ENCODE measurements around the gene KYNU. TPM values are rescaled to one million over a fixed set of nuclear protein-coding genes. Genes with fewer than 3 reads are reported as not detected.

The KYNU gene
- total and polyA plus RNA-seq, 11 donors: 0.38 to 14.0 (median 0.77) TPM

GRCh38 chr2:142983174-142983573 lies 105.7 kb downstream of the KYNU start:
- 90 to 97% (median 96%) methylated on average over 1 of the region's 1 CpG for WGBS, 4 donors
- intact Hi-C loops (cut with DNase I): loop anchor here in 9 of 10 donors (5.0 to 10.0 kb wide), 5 partner anchors 186 to 301 kb away; no protein-coding TSS in a partner anchor
- no peak for ATAC-seq

DNA sequence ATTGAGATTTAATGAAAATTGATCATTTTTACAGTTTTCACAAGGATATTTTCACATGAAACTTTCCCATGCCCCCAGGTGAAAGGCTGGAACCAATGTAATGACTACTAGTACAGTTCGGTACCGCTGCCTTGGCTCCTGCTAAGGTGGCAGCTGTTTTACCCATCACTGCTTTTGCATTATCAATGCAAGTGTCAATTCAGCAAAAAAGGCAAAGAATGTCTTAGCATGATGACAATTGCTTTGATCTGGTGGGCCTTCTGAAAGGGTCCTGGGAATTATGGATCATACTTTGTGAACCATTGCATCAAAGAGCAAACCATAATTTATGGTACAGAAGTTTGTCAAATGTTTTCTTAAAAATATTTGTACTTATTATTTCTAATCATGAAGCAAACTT lies 107.2 kb downstream of the KYNU start:
- peaks cover 0 to 4% (median 0%) of the 10 kb centered on the region in 12 donors for H3K4me1 ChIP-seq

More at GRCh38 chr2:142983174-142983573, 105.7 kb downstream of the KYNU start:
- Histone ChIP-seq H3K27me3 (no peaks in the 10 kb centered on the region), H3K4me1 (no peaks in the 10 kb centered on the region), H3K9me3 (no peaks in the 10 kb centered on the region), H3K27ac (no peak overlapping the region), H3K36me3 (no peaks in the 10 kb centered on the region), H3K4me3 (no peak overlapping the region)
- DNase-seq: no peak
- no peak for TF ChIP-seq POLR2A (IDR thresholded peaks at IDR 0.05)
- TF ChIP-seq, protein P1, sequence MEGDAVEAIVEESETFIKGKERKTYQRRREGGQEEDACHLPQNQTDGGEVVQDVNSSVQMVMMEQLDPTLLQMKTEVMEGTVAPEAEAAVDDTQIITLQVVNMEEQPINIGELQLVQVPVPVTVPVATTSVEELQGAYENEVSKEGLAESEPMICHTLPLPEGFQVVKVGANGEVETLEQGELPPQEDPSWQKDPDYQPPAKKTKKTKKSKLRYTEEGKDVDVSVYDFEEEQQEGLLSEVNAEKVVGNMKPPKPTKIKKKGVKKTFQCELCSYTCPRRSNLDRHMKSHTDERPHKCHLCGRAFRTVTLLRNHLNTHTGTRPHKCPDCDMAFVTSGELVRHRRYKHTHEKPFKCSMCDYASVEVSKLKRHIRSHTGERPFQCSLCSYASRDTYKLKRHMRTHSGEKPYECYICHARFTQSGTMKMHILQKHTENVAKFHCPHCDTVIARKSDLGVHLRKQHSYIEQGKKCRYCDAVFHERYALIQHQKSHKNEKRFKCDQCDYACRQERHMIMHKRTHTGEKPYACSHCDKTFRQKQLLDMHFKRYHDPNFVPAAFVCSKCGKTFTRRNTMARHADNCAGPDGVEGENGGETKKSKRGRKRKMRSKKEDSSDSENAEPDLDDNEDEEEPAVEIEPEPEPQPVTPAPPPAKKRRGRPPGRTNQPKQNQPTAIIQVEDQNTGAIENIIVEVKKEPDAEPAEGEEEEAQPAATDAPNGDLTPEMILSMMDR (IDR thresholded peaks at IDR 0.05): no peak

GRCh38 chr2:142987044-142987443 lies 109.6 kb downstream of the KYNU start:
- ATAC-seq: no peak
- Histone ChIP-seq H3K4me3 (no peak overlapping the region), H3K27ac (no peak overlapping the region), H3K36me3 (no peaks in the 10 kb centered on the region), H3K27me3 (no peaks in the 10 kb centered on the region), H3K4me1 (peaks cover 0 to 4% (median 0%) of the 10 kb centered on the region in 12 donors), H3K9me3 (no peaks in the 10 kb centered on the region)
- WGBS, 4 donors: 80 to 94% (median 87%) methylated on average over 2 of the region's 2 CpGs
- intact Hi-C loops (cut with DNase I): loop anchor here in 6 of 10 donors (10.0 kb wide), 2 partner anchors 192 to 302 kb away; no protein-coding TSS in a partner anchor
- no peak for DNase-seq
- TF ChIP-seq, protein P1 (IDR thresholded peaks at IDR 0.05): no peak
- no peak for TF ChIP-seq POLR2A (IDR thresholded peaks at IDR 0.05)

More for the DNA sequence above, 107.2 kb downstream of the KYNU start:
- TF ChIP-seq, protein P1 (IDR thresholded peaks at IDR 0.05): no peak
- no peak for TF ChIP-seq POLR2A (IDR thresholded peaks at IDR 0.05)
- Histone ChIP-seq H3K27me3 (no peaks in the 10 kb centered on the region), H3K9me3 (no peaks in the 10 kb centered on the region), H3K4me3 (no peak overlapping the region), H3K27ac (no peak overlapping the region), H3K36me3 (no peaks in the 10 kb centered on the region)
- ATAC-seq: no peak
- intact Hi-C loops (cut with DNase I): loop anchor here in 9 of 10 donors (5.0 to 10.0 kb wide), 5 partner anchors 187 to 302 kb away; no protein-coding TSS in a partner anchor
- no peak for DNase-seq
- 85 to 98% (median 90%) methylated on average over 2 of the region's 2 CpGs for WGBS, 4 donors

GRCh38 chr2:142989273-142990204 lies 112.1 kb downstream of the KYNU start:
- ATAC-seq (no peak), DNase-seq (no peak)
- intact Hi-C loops (cut with DNase I): loop anchor here in 6 of 10 donors (10.0 kb wide), 2 partner anchors 195 to 305 kb away; no protein-coding TSS in a partner anchor
- WGBS, 4 donors: 29 to 51% (median 50%) methylated on average over 5 of the region's 5 CpGs
- TF ChIP-seq POLR2A (IDR thresholded peaks at IDR 0.05): no peak
- TF ChIP-seq, protein P1 (IDR thresholded peaks at IDR 0.05): peak; percentile 36 to 75 (median 52)
- peaks cover 0 to 3% (median 0%) of the 10 kb centered on the region in 9 donors for H3K27me3 ChIP-seq
- H3K4me1 ChIP-seq: peaks cover 0 to 4% (median 0%) of the 10 kb centered on the region in 12 donors
- H3K9me3 ChIP-seq: no peaks in the 10 kb centered on the region
- no peak overlapping the region for H3K4me3 ChIP-seq
- no peaks in the 10 kb centered on the region for H3K36me3 ChIP-seq
- H3K27ac ChIP-seq: no peak overlapping the region
